ENCODE data around the gene CD151. TPM values are rescaled to one million over a fixed set of nuclear protein-coding genes. Genes with fewer than 3 reads are reported as not detected.

The CD151 gene
- total RNA-seq, result 100 to 1,000 TPM in 4 of 8 experiments, 10 to 100 TPM in 4; 43.0 to 311 (median 121) TPM

GRCh38 chr11:832529-833113 lies at the start of gene CD151:
Gene CD151, plus strand, starts transcription at chr11:832952. Its CDS starts 3,118 bp downstream, at chr11:836070.
- H3K27ac ChIP-seq, result peak within 1 kb of the TSS; percentile 86 to 90
- in situ Hi-C loops (cut with MboI; ENCODE audit: low pct_unique_long_range_greater_than_20kb in 2 of 9, low sequenced_read_pairs in 9 of 9, unreplicated experiment in 9 of 9), result no loop called here
- H3K4me1 ChIP-seq (replicated peaks in 1 of 2), result peaks cover 53 to 61% of the 10 kb centered on the region in 2 donors
- ATAC-seq (replicated peaks in 6 of 8), result peak; percentile 21 to 61 (median 46)
- H3K4me3 ChIP-seq, result peak within 1 kb of the TSS; percentile 48 to 78 (median 69)
- 0% methylated on average over 1 of the region's 67 CpGs; no CpG with 5 or more reads in 9 of the 10 experiments for WGBS, 10 experiments

- ATAC-seq (replicated peaks in 6 of 8), result peak; percentile 86 to 97 (median 90)
Observed at GRCh38 chr11:783581-784015, 49.2 kb upstream of the CD151 start.

GRCh38 chr11:786235-787083 lies 46.3 kb upstream of the CD151 start:
- 68 to 100% (median 80%) methylated on average over 1 to 5 of the region's 24 CpGs; no CpG with 5 or more reads in 5 of the 10 experiments for WGBS, 10 experiments
- in situ Hi-C loops (cut with MboI; ENCODE audit: low pct_unique_long_range_greater_than_20kb in 2 of 9, low sequenced_read_pairs in 9 of 9, unreplicated experiment in 9 of 9), result no loop called here
- H3K27ac ChIP-seq, result no peak overlapping the region
- H3K4me3 ChIP-seq, result no peak overlapping the region
- ATAC-seq (replicated peaks in 6 of 8), result no peak
- peaks cover 18 to 36% of the 10 kb centered on the region in 2 donors for H3K4me1 ChIP-seq (replicated peaks in 1 of 2)

More at GRCh38 chr11:783581-784015, 49.2 kb upstream of the CD151 start:
- H3K4me1 ChIP-seq (replicated peaks in 1 of 2), result peaks cover 9 to 11% of the 10 kb centered on the region in 2 donors
- in situ Hi-C loops (cut with MboI; ENCODE audit: low pct_unique_long_range_greater_than_20kb in 2 of 9, low sequenced_read_pairs in 9 of 9, unreplicated experiment in 9 of 9), result no loop called here
- no peak overlapping the region for H3K27ac ChIP-seq
- no peak overlapping the region for H3K4me3 ChIP-seq
- WGBS, 10 experiments, result 0 to 47% (median 3%) methylated on average over 1 to 10 of the region's 24 CpGs; no CpG with 5 or more reads in 2 of the 10 experiments

- 42 to 100% methylated on average over 1 to 2 of the region's 24 CpGs; no CpG with 5 or more reads in 8 of the 10 experiments for WGBS, 10 experiments
Observed at GRCh38 chr11:787084-787675, 45.6 kb upstream of the CD151 start.

GRCh38 chr11:788009-788640 lies 44.6 kb upstream of the CD151 start:
- in situ Hi-C loops (cut with MboI; ENCODE audit: low pct_unique_long_range_greater_than_20kb in 2 of 9, low sequenced_read_pairs in 9 of 9, unreplicated experiment in 9 of 9), result no loop called here
- no peak overlapping the region for H3K4me3 ChIP-seq
- H3K4me1 ChIP-seq (replicated peaks in 1 of 2), result peaks cover 14 to 33% of the 10 kb centered on the region in 2 donors
- WGBS, 10 experiments, result 67% methylated on average over 1 of the region's 28 CpGs; no CpG with 5 or more reads in 9 of the 10 experiments
- peak overlapping the region in 1 of 2 donors; percentile 80 for H3K27ac ChIP-seq
- no peak for ATAC-seq (replicated peaks in 6 of 8)

More at GRCh38 chr11:787084-787675, 45.6 kb upstream of the CD151 start:
- no peak overlapping the region for H3K4me3 ChIP-seq
- ATAC-seq (replicated peaks in 6 of 8), result no peak
- peaks cover 18 to 36% of the 10 kb centered on the region in 2 donors for H3K4me1 ChIP-seq (replicated peaks in 1 of 2)
- in situ Hi-C loops (cut with MboI; ENCODE audit: low pct_unique_long_range_greater_than_20kb in 2 of 9, low sequenced_read_pairs in 9 of 9, unreplicated experiment in 9 of 9), result no loop called here
- no peak overlapping the region for H3K27ac ChIP-seq

GRCh38 chr11:788953-789940 lies 43.5 kb upstream of the CD151 start:
- peaks cover 11 to 29% of the 10 kb centered on the region in 2 donors for H3K4me1 ChIP-seq (replicated peaks in 1 of 2)
- in situ Hi-C loops (cut with MboI; ENCODE audit: low pct_unique_long_range_greater_than_20kb in 2 of 9, low sequenced_read_pairs in 9 of 9, unreplicated experiment in 9 of 9), result no loop called here
- 5 to 67% (median 29%) methylated on average over 1 to 4 of the region's 31 CpGs; no CpG with 5 or more reads in 6 of the 10 experiments for WGBS, 10 experiments
- peak overlapping the region; percentile 35 to 58 (median 49) for H3K4me3 ChIP-seq
- peak overlapping the region; percentile 68 to 80 for H3K27ac ChIP-seq
- peak in 7 of 8 experiments; percentile 1 to 9 (median 4) for ATAC-seq (replicated peaks in 6 of 8)

GRCh38 chr11:789943-790342 lies 42.8 kb upstream of the CD151 start, which contains the start of gene CEND1:
Gene CEND1, minus strand, starts transcription at chr11:790090. Its CDS starts 1,514 bp downstream, at chr11:788576.
- 50% methylated on average over 2 of the region's 44 CpGs; no CpG with 5 or more reads in 9 of the 10 experiments for WGBS, 10 experiments
- Histone ChIP-seq H3K27ac (peak within 1 kb of the TSS; percentile 68 to 80), H3K4me3 (peak within 1 kb of the TSS; percentile 35 to 58 (median 49)), H3K4me1 (replicated peaks in 1 of 2) (peaks cover 15 to 33% of the 10 kb centered on the region in 2 donors)
- in situ Hi-C loops (cut with MboI; ENCODE audit: low pct_unique_long_range_greater_than_20kb in 2 of 9, low sequenced_read_pairs in 9 of 9, unreplicated experiment in 9 of 9), result no loop called here
- peak; percentile 6 to 60 (median 42) for ATAC-seq (replicated peaks in 6 of 8)

- peak; percentile 31 to 69 (median 54) for ATAC-seq (replicated peaks in 6 of 8)
- H3K4me1 ChIP-seq (replicated peaks in 1 of 2), result peaks cover 25 to 43% of the 10 kb centered on the region in 2 donors
- in situ Hi-C loops (cut with MboI; ENCODE audit: low pct_unique_long_range_greater_than_20kb in 2 of 9, low sequenced_read_pairs in 9 of 9, unreplicated experiment in 9 of 9), result no loop called here
- no peak overlapping the region for H3K27ac ChIP-seq
- H3K4me3 ChIP-seq, result no peak overlapping the region
- WGBS, 10 experiments, result 43 to 100% (median 68%) methylated on average over 1 to 5 of the region's 18 CpGs; no CpG with 5 or more reads in 6 of the 10 experiments
Observed at GRCh38 chr11:790721-791564, 41.8 kb upstream of the CD151 start.

- in situ Hi-C loops (cut with MboI; ENCODE audit: low pct_unique_long_range_greater_than_20kb in 2 of 9, low sequenced_read_pairs in 9 of 9, unreplicated experiment in 9 of 9), result no loop called here
Observed at GRCh38 chr11:791658-792534, 40.9 kb upstream of the CD151 start.

GRCh38 chr11:792535-792821 lies 40.3 kb upstream of the CD151 start:
- in situ Hi-C loops (cut with MboI; ENCODE audit: low pct_unique_long_range_greater_than_20kb in 2 of 9, low sequenced_read_pairs in 9 of 9, unreplicated experiment in 9 of 9), result no loop called here
- no peak for ATAC-seq (replicated peaks in 6 of 8)
- Histone ChIP-seq H3K4me1 (replicated peaks in 1 of 2) (peaks cover 30 to 51% of the 10 kb centered on the region in 2 donors), H3K27ac (no peak overlapping the region), H3K4me3 (no peak overlapping the region)
- 100% methylated on average over 2 of the region's 15 CpGs; no CpG with 5 or more reads in 9 of the 10 experiments for WGBS, 10 experiments

More at GRCh38 chr11:791658-792534, 40.9 kb upstream of the CD151 start:
- no peak for ATAC-seq (replicated peaks in 6 of 8)
- Histone ChIP-seq H3K27ac (no peak overlapping the region), H3K4me1 (replicated peaks in 1 of 2) (peaks cover 30 to 51% of the 10 kb centered on the region in 2 donors), H3K4me3 (no peak overlapping the region)
- 91 to 100% methylated on average over 1 to 10 of the region's 49 CpGs; no CpG with 5 or more reads in 8 of the 10 experiments for WGBS, 10 experiments
